Stimulated activated CD8-positive, alpha-beta memory T cell treated with anti-CD3 and anti-CD28 coated beads, Interleukin-7, amount 100 ng/mL, for 1 hour (primary cell): Measurements from ENCODE around the gene OR4D1.

ENCODE experiments used
- DNase-seq, 2 donors: peaks; one replicate each; pipeline ENCODE4 v3.0.0-alpha.2; 2020; ENCODE audit warnings: low read depth in 2 of 2

OR4D1 gene

GRCh38 chr17:58153671-58154070 lies 5.5 kb downstream of the OR4D1 start:
- DNase-seq = no peak

DNA sequence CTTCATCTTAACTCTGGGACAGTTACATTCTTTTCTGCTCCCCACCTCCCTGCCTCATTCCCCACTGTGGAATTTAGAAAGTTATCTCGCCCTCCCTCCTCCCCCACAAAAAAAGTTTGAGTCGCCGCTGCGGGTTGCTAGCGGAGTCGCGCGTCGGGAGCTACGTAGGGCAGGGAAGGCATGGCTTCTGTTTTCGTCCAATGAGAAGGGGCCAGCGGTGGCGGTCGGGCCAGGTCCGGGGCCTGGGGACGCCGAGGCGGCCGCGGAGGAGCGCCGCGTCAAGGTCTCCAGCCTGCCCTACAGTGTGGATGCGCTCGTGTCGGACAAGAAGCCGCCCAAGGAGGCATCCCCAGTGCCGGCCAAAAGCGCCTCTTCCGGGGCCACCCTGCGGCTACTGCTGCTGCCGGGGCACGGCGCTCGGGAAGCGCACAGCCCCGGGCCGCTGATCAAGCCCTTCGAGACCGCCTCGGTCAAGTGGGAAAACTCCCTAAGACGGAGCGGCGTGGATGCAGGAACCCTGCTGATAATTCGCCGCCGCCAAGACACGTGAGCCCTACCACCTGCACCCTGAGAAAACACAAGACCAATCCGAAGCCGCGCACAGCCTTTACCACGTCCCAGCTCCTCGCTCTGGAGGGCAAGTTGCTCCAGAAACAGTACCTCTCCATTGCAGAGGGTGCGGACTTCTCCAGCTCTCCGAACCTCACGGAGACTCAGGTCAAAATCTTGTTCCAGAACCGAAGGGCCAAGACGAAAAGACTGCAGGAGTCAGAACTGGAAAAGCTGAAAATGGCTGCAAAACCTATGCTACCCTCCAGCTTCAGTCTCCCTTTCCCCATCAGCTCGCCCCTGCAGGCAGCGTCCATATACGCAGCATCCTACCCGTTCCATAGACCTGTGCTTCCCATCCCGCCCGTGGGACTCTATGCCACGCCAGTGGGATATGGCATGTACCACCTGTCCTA lies 8.9 kb downstream of the OR4D1 start:
- DNase-seq = peak; percentile 4 to 15

DNA sequence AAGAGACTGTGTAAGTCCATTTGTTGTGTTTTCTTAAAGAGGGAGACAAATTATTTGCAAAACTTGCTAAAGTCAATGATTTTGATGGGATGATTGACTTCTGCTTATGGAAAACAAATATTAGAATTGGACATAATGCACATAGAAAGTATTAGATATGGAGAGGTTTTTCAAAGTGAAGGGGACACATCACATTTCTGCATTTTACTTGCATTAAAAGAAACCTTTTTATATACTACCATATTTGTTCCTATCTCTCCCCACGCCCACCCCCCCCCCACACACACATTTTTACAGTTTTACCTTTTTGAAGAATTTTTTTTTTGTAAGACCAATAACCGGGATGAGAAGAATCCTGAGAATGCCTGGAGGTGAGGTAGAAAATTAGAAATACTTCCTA lies 10.0 kb downstream of the OR4D1 start:
- DNase-seq = no peak

GRCh38 chr17:58161566-58161965 lies 13.4 kb downstream of the OR4D1 start:
- no peak for DNase-seq

DNA sequence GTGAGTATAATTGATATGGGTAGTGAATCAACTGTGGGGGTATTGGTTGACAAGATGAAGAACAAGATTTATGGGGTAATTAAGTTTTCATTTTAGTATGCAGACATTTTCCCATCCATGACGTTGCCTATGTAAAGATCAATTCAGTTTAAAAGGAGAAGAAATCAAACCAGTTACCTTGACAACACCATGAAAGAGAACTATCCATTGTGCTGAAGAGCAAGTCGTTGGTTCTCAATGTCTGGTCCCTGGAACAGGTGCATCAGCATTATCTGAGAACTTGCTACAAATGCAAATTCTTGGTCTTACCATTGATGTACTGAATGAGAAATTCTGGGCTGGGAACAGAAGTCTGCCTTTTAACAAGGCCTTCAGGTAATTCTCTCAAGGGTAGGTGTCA lies 17.8 kb downstream of the OR4D1 start:
- no peak for DNase-seq

DNA sequence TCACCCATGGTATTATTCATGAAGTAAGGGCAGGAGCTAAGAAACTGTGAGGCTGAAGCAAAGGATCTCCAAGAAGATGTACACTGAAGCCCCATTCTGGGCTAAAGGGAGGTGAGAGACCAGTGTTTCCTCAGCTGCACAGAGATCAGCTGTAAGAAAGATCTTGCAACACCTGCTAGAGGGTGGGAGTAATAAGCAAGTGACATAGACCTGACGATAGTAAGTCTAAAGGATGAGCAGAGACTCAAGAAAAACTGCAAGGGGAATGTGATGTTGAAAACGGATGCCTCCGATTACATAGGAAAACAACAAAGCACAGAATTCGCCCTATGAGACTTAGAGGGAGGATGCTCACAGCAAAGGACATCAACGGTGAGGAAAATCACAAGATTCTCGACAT lies 18.5 kb downstream of the OR4D1 start, which contains the start of gene OR4D2:
OR4D2 (plus strand) TSS at position 301 of the 400 bp plus-strand sequence. CDS start 2,674 bp downstream, outside the sequence.
- DNase-seq = no peak

DNA sequence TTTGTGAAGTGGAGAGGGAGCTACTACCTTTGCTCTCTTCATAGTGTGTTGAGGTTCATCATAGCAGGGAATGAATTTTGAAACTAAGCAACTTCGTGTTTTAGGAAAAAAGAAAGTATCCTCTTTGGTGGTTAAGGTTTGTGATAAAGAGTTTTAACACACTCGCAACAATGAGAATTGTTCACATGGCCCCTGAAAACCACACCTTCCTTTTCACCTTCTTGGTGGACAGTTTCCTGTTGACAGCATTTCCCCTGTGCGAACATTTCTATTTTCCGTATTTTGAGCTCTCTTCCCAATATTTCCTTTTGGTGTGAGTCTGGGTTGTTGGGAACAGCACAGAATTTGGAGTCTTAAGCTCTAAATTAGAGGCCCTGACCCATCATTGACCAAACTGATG lies 22.4 kb downstream of the OR4D1 start:
- no peak for DNase-seq

- no peak for DNase-seq
Observed at GRCh38 chr17:58172369-58173071, 24.3 kb downstream of the OR4D1 start.

DNA sequence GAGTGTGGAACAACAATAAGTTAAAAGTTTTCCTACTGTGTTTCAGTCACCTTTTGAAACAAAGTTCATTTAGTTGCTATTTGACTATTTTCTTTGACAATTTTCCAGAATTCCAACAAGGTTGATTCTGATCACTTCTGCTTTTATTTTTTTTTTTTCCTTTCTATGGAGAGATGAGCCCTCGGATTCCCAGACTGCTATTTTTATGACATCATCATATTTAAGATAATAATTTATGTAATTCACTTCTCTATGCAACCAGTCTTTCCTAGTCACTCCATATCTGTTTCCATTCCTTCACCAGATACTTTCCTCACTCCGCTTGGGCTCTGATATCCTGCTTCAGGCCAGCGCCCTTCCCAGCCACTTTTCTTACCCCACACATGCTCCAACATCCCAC lies 26.7 kb downstream of the OR4D1 start:
- DNase-seq = no peak

- no peak for DNase-seq
Observed at GRCh38 chr17:58176200-58176599, 28.0 kb downstream of the OR4D1 start.

- no peak for DNase-seq
Observed at GRCh38 chr17:58181796-58182195, 33.6 kb downstream of the OR4D1 start.

DNA sequence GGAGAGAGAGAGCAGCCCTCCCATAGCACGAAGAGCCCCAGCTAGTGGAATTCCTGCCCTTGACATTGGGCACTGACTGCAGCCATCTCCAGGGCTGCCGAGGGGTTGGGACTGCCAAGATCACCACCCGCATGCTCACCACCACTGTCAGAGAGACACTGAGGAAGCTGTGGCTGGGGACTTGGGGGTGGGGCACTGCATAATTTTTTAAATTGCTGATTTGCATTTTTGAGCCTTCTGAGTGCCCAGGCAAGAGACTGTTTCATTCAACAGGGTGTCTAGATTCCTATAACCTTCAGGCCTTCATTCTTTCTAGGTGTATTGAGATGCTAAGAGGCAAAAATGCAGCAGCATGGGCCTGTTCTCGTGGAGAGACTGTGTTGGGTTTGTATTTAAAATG lies 35.3 kb downstream of the OR4D1 start:
- no peak for DNase-seq

DNA sequence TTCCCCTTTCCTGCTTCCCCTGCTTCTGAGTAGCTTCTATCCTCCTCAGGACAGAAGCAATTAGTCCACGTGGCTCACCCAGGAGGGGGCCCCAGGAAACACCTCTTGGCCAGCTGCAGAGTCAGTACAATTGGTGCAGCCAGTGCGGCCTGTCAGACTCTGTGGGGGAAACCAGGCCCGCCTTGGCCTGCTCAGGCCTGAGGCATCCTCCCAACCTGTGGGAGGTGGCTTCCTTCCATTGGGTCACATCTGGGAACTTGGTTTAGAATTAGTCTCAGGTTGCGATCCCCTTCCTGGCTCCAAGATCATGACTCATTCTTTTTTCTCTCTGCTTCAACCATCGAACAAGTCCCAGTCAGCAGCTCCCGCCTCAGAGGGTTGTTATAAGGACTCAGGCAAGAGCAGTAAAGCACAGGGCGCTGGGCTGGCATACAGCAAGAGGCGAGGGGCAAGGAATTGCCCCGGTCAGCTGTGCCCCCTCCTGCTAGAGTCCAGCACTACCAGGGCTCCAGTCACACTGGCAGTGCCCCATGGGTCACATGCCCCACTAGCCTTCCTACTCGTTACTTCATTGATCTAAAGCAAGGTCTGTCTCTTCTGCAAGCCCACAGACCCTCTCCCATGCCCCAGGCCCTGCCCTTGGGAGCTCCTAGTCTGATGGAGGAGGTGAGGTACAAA lies 36.3 kb downstream of the OR4D1 start:
- DNase-seq = no peak

- DNase-seq = no peak
Observed at GRCh38 chr17:58184986-58185761, 37.0 kb downstream of the OR4D1 start.

- DNase-seq = no peak
Observed at GRCh38 chr17:58186591-58186990, 38.4 kb downstream of the OR4D1 start.

DNA sequence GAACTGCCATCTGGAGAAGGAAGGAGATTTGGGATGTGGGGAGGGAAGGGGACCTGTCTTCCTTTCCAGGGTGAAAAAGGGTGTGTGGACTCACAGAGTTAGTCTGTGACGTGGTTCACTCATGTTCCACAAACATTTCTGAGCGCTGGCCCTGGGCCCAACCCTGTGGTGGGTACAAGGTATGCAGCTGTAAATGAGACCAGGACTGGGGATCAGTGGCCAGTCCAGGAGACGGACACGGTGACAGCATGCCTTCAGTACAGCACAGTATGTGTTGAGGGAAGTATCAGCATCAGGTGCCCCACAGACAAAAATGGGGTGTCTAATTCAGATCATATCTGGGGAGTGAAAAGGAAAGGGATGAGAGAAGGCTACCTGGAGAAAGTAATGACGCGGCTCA lies 38.9 kb downstream of the OR4D1 start:
- DNase-seq = no peak

DNA sequence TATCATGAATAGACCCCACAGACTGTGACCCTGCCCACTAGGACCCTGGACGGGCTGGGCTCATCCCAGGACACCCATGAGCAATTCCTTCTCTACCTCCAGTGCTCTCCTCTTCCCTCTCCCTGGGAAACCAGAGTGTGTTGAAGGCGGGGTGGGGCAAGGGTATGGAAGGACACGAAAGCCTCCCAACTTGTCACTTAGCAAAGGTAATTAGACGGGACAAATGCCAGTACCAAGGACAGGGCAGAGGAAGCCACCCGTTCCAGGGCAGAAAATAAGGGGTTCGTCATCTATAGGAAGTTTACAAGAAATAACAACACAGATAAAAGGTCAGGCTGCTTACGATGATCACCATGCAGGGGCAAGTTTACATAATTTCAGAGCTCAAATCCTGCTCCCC lies 39.5 kb downstream of the OR4D1 start:
- DNase-seq = no peak

GRCh38 chr17:58189436-58190146 lies 41.4 kb downstream of the OR4D1 start:
- DNase-seq = no peak

GRCh38 chr17:58191241-58191896 lies 43.2 kb downstream of the OR4D1 start:
- no peak for DNase-seq

DNA sequence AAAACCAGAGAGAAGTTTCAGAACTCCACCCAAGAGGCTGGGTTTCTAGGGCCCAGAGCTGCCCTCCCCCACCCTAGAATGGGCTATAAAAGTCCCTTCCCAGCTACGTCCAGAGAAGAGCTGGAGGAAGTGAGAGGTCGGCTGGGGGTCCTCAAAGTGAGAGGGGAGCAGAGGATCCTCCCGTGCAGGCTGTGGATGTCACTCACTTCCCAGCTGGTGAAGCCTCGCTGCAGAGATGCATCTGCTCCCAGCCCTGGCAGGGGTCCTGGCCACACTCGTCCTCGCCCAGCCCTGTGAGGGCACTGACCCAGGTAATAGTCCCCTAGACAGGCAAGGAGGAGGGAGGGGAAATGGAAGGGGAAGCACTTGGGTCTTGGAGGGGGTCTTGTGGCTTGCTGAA lies 44.4 kb downstream of the OR4D1 start, which contains the start of gene EPX:
EPX (plus strand) TSS at position 115 of the 400 bp plus-strand sequence; CDS start at position 236, 121 bp downstream.
- no peak for DNase-seq
